Measurements from ENCODE around the gene L3MBTL3.

Gene L3MBTL3

GRCh38 chr6:130029163-130029562, 10.8 kb downstream of the L3MBTL3 start:
- no peak for DNase-seq

GRCh38 chr6:130032758-130033340, 14.5 kb downstream of the L3MBTL3 start:
- no peak for DNase-seq

- no peak for DNase-seq
Observed at GRCh38 chr6:130033949-130034348, 15.6 kb downstream of the L3MBTL3 start.

GRCh38 chr6:130034378-130035146, 16.2 kb downstream of the L3MBTL3 start:
- no peak for DNase-seq

- DNase-seq: no peak
Observed at GRCh38 chr6:130035211-130035610, 16.8 kb downstream of the L3MBTL3 start.

GRCh38 chr6:130037207-130037811, 18.9 kb downstream of the L3MBTL3 start:
- DNase-seq: no peak

- DNase-seq: no peak
Observed at GRCh38 chr6:130041594-130041993, 23.2 kb downstream of the L3MBTL3 start.

GRCh38 chr6:130043344-130043743, 25.0 kb downstream of the L3MBTL3 start:
- no peak for DNase-seq

- DNase-seq: no peak
Observed at GRCh38 chr6:130045622-130046021, 27.2 kb downstream of the L3MBTL3 start.

GRCh38 chr6:130046671-130047070, 28.3 kb downstream of the L3MBTL3 start:
- DNase-seq: no peak

GRCh38 chr6:130047088-130047995, 29.0 kb downstream of the L3MBTL3 start:
- DNase-seq: no peak

- no peak for DNase-seq
Observed at GRCh38 chr6:130050230-130050629, 31.8 kb downstream of the L3MBTL3 start.

- DNase-seq: no peak
Observed at GRCh38 chr6:130054725-130055124, 36.3 kb downstream of the L3MBTL3 start.

GRCh38 chr6:130055271-130055670, 36.9 kb downstream of the L3MBTL3 start:
- DNase-seq: no peak

- no peak for DNase-seq
Observed at GRCh38 chr6:130057495-130057894, 39.1 kb downstream of the L3MBTL3 start.

GRCh38 chr6:130063806-130064205, 45.4 kb downstream of the L3MBTL3 start:
- no peak for DNase-seq

GRCh38 chr6:130065609-130066156, 47.3 kb downstream of the L3MBTL3 start:
- DNase-seq: no peak

- DNase-seq: no peak
Observed at GRCh38 chr6:130069485-130069884, 51.1 kb downstream of the L3MBTL3 start.

GRCh38 chr6:130070326-130070725, 51.9 kb downstream of the L3MBTL3 start:
- DNase-seq: no peak

GRCh38 chr6:130070792-130071191, 52.4 kb downstream of the L3MBTL3 start:
- no peak for DNase-seq

- no peak for DNase-seq
Observed at GRCh38 chr6:130075879-130076460, 57.6 kb downstream of the L3MBTL3 start.

GRCh38 chr6:130076512-130076911, 58.1 kb downstream of the L3MBTL3 start:
- no peak for DNase-seq
